GM12891 (cell line): ENCODE data around the gene COPS7A.

Experiments used
- DNase-seq: peaks from one replicate; pipeline ENCODE4 v3.0.0; 2011; ENCODE audit warnings: low spot score; ENCODE audit not compliant: insufficient read length
- FAIRE-seq: peaks from 2 replicates; lab custom pipeline; 2011; peaks lifted over from hg19 to GRCh38; lab: Jason Lieb, UNC
- PAX5 ChIP-seq: IDR thresholded peaks from 2 replicates; pipeline ENCODE4 v1.6.1; 2011; ENCODE audit warnings: low read length, moderate library complexity, mild to moderate bottlenecking; ENCODE audit not compliant: insufficient read depth, severe bottlenecking
- POLR2A ChIP-seq: IDR thresholded peaks from 2 replicates; pipeline ENCODE4 v1.6.1; 2011; ENCODE audit warnings: low read depth, low read length, control low read depth
- POLR2AphosphoS5 ChIP-seq: IDR thresholded peaks from 2 replicates; pipeline ENCODE4 v1.6.1; 2011; ENCODE audit warnings: low read depth, low read length, control low read depth
- POU2F2 ChIP-seq: IDR thresholded peaks from 2 replicates; pipeline ENCODE4 v1.6.1; 2011; ENCODE audit warnings: low read depth, mild to moderate bottlenecking, control low read depth, low read length, moderate library complexity
- SPI1 ChIP-seq: IDR thresholded peaks from 2 replicates; pipeline ENCODE4 v1.6.1; 2011; ENCODE audit warnings: low read depth, low read length, control low read depth
- TAF1 ChIP-seq: IDR thresholded peaks from 2 replicates; pipeline ENCODE4 v1.6.1; 2011; ENCODE audit warnings: low read depth, low read length, control low read depth

The COPS7A gene

DNA sequence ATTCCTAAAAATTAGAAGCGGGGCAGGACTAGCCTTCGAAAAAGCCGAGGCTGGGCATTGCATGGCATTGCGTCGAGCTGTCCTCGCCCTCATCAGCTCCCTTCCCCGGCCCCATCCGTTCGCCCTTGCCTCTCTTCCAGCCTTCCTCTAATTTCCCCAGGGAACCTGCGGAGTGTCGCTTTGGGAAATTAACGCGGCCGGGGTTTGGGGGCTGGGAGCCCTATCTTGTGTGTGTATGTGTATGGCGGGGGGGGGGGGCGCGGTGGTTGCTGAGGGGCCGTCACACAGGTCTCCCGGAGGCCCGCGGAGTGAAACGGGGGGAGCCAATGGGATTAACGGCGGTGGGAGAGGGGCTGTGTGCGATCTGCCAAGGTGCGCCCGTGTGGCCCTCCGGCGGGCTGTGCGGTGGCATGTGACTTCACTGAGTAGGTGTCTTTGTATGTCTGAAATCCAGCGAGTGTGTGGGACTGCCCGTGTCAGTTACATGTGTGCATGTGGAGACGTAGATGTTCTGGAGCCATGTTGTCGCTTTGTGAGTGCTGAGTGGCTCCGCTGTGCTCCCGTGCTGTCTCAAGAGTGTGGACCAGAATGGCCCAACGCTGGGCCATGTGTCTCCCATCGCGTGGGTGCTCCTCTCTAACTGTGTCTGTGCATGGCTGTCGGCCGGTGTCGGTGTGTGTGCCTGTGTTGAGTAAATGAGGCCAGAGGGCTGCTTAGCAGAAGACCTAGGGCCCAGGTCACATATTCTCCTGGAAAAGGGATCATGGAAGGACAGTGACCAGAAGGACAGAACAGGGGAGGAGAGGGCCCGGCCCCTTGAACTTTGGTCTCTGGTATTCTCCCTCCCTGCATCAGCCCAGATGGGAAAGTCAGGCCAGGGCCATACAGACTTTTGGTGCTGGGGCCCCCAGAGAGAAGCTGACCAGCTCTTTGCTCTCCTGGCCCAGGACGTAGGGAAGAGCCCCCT is 43.8 kb downstream of the COPS7A start:
- TF ChIP-seq TAF1, result no peak
- no peak for TF ChIP-seq POLR2A
- TF ChIP-seq PAX5, result no peak
- TF ChIP-seq POLR2AphosphoS5, result no peak
- FAIRE-seq (peak; percentile 85), DNase-seq (no peak)

DNA sequence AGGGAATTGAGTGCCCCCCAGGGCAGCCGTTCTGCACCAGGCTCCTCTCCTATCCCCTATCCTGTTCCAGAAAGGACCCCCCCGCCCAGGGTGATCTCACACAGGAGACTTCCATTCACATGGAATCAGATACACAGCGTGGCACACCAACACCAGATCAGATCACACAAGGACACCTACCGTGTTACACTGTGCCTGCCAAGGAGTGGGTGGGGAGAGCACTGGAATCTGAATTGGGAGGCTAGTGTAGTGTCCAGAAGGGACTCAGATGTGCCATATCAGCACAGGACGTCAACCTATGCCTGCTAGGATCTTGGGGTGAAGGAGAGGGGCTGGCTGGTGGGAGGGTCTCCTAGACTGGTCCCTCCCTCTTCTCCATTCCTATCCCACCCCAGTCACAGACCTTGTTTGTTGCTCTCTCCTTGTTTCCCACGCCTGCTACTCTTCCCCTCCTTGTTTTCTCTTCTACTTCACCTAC is 44.6 kb downstream of the COPS7A start:
- FAIRE-seq (no peak), DNase-seq (no peak)
- TF ChIP-seq PAX5 (no peak), TAF1 (no peak)

DNA sequence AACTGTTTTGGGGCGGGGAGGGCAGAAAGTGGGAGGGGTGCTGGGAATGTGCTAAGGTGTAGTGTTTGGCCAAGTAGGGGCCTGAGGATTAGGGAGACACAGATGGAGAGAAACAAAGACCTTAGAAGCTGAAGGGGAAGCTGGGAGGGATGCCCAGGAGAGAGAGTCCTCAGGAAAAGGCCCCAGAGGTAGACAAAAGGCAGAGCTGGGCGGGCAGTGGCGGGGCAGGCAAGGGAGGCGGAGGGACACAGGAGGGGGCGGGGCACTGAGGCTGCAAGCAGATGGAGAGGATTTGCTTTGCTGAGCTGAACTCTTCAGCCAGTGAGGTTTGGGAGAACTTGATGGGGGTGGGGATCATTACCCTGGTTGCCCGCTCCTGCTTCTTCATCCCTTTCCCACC is 45.1 kb downstream of the COPS7A start:
- no peak for FAIRE-seq
- no peak for DNase-seq
- TF ChIP-seq POLR2AphosphoS5, result no peak
- no peak for TF ChIP-seq PAX5
- no peak for TF ChIP-seq POU2F2
- TF ChIP-seq SPI1, result no peak
- TF ChIP-seq POLR2A, result no peak
- no peak for TF ChIP-seq TAF1

DNA sequence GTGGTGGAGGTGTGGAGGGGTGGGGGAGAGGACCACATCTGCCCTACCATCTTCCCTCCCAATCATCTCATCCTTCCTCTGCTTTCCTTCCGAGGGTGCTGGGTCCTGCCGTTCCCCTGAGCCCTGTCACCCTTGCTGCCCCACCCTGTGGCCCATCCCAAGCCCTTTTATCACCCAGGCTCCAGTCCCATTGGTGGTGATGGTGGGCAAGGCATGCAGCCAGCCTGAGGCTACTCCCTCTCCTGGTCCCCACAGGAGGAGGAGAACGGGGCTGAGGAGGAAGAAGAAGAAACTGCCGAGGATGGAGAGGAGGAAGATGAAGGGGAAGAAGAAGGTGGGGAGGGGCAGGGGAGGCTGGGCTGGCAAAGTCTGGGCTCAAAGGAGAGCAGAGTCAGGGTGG is 45.8 kb downstream of the COPS7A start:
- no peak for FAIRE-seq
- DNase-seq, result no peak
- TF ChIP-seq SPI1, result no peak
- TF ChIP-seq TAF1, result no peak
- no peak for TF ChIP-seq PAX5
- no peak for TF ChIP-seq POLR2A

DNA sequence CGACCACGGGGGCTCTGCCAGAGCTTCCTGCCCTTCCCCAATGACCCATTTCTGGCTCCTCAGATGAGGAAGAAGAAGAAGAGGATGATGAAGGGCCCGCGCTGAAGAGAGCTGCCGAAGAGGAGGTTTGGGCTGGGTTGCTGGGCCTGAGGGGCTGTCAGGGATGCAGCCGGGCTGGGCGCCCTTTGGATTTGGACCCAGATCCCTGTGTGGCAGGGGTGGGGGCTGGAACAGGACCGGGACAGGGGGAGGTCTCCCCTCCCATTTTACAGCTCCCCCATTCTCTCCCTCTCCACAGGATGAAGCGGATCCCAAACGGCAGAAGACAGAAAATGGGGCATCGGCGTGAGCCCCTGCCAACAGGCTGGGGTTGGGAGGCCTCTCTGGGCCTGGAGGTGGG is 46.2 kb downstream of the COPS7A start:
- FAIRE-seq, result no peak

DNA sequence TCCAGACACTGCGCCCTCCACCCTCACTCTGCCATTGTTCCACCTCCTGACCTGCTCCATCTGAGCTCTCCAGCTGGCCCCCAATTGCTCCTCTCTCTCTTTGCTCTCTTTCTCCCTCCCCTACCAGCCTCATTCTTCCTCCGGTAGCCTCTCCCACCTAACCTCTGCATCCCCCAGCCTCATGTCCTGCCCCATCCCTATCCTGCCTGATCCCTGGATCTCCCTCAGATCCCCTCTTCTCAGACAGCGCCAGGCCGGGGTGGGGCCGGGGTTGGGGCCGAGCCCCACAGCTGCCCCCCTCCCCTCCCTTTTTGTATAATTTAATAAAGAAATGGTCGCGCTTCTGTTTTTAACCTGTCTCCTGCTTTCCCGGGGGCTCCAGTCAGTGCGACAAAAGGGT is 46.8 kb downstream of the COPS7A start:
- no peak for FAIRE-seq

More for the DNA sequence above, 46.2 kb downstream of the COPS7A start:
- DNase-seq, result no peak
- TF ChIP-seq TAF1 (no peak), POLR2AphosphoS5 (no peak), POU2F2 (no peak), SPI1 (no peak), POLR2A (no peak), PAX5 (no peak)

DNA sequence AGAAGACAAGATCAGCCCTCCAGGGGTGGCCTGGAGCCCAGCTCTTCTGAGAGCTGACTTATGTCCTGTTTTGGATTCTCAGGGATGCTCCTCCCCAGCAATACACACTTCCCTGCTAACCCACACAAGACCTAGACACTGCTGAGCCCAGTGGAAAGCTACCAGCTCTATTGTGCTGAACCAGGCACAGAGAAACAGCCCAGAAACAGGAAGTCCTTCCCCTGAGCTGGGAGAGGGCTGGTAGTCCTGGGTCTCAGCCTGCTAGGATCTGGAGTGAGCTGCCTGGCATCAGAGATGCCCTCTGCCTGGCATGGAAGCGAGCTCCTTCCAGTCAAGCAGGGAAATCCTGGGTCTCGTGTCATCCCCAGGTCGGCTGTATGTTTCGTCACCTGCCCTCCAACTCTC is 47.2 kb downstream of the COPS7A start:
- TF ChIP-seq POU2F2 (no peak), SPI1 (peak; percentile 67)
- FAIRE-seq, result peak; percentile 20
- no peak for DNase-seq

More for the DNA sequence above, 46.8 kb downstream of the COPS7A start:
- DNase-seq, result no peak
- TF ChIP-seq PAX5 (no peak), POLR2A (no peak), POU2F2 (no peak), SPI1 (no peak), POLR2AphosphoS5 (no peak), TAF1 (no peak)

DNA sequence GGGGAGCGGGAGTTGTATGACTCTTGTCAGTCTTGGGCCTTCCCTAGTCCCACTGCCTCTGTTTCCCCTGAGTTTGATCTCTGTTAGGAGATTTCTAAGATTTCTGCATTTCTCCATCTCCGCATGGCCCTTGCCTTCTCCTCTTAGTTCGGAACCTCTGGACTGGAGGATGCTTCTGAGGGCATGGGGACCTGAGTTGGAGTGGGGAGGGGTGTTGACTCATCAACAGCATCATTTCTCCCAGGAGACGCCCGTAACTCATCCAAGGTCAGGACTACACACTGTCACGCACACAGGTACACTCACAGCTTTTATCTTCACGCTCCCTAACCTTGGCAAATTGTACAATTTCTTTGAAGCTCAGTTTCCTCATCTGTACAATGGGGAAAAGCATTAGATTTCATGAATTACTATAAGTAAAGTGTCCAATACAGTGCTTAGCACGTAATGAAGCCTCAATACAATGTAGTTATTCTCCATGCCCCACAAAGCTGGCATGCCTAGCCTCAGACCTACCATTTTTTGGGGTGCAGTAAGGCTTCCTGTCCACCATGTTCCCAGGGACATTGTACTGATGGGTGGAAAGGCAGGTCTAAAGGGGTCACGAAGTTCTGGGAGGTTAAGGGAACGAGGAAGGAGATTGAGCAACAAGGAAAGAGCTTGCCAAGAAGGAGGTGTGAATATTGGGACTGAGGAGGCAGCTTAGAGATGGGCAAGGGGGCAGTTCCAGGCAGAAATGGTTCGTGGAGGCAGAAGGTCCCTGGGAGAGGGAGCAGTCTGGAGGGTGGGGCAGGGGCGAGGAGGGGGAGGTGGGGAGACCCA is 47.9 kb downstream of the COPS7A start:
- DNase-seq, result no peak
- FAIRE-seq, result no peak
- TF ChIP-seq TAF1 (no peak), SPI1 (no peak), POLR2A (no peak), POU2F2 (no peak), POLR2AphosphoS5 (no peak), PAX5 (no peak)

DNA sequence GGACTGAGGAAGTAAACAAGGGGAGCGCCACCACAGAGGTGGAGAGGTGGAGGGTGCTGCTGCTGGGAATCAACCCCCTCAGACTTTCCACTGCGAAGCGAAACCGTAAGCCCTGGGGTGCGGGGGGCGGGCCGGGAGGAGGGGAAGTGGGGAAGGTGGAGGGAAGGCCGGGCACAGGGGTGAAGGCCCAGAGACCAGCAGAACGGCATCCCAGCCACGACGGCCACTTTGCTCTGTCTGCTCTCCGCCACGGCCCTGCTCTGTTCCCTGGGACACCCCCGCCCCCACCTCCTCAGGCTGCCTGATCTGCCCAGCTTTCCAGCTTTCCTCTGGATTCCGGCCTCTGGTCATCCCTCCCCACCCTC is 48.5 kb downstream of the COPS7A start, which contains the start of gene LAG3:
LAG3 (plus strand) TSS at position 190 of the 365 bp plus-strand sequence. CDS start 333 bp downstream, outside the sequence.
- FAIRE-seq, result peak; percentile 87

More for the DNA sequence above, 48.5 kb downstream of the COPS7A start, which contains the start of gene LAG3:
- DNase-seq, result no peak
- peak; percentile 25; the same call in 1 of the 2 replicates for TF ChIP-seq SPI1
- no peak for TF ChIP-seq TAF1
